Lower lobe of right lung (tissue), 2 donors: Measurements from ENCODE around the gene RPN2. TPM values are rescaled to one million over a fixed set of nuclear protein-coding genes. Genes with fewer than 3 reads are reported as not detected.

Experiments used
- ATAC-seq, 2 donors: fragments of 200-7000 bp; cut with Tn5 transposase; one replicate each; pipeline ENCODE4 v1.9.1; 2020 to 2022; ENCODE audit warnings: mild to moderate bottlenecking in 2 of 2, moderate library complexity in 2 of 2
- DNase-seq: peaks from one replicate; pipeline ENCODE4 v3.0.0-alpha.2; 2020
- H3K27ac ChIP-seq: fragments of 200-600 bp; one replicate; pipeline ENCODE4 v1.8.0; 2022
- H3K27me3 ChIP-seq: fragments of 200-600 bp; one replicate; pipeline ENCODE4 v1.8.0; 2022; ENCODE audit warnings: low read depth
- H3K36me3 ChIP-seq: fragments of 200-600 bp; one replicate; pipeline ENCODE4 v1.8.0; 2022; ENCODE audit warnings: mild to moderate bottlenecking
- H3K4me1 ChIP-seq: fragments of 200-600 bp; one replicate; pipeline ENCODE4 v1.8.0; 2022
- H3K4me3 ChIP-seq: fragments of 200-600 bp; one replicate; pipeline ENCODE4 v1.8.0; 2022; ENCODE audit warnings: mild to moderate bottlenecking
- H3K9me3 ChIP-seq: fragments of 200-600 bp; one replicate; pipeline ENCODE4 v1.8.0; 2022
- CTCF ChIP-seq: fragments of 200-600 bp; IDR thresholded peaks from one replicate; pipeline ENCODE4 v1.8.0; 2022; ENCODE audit warnings: antibody characterized with exemption, mild to moderate bottlenecking
- intact Hi-C: fragments of 100-400 bp; cut with DNase I; formaldehyde crosslinking; loops from one replicate; pipeline ENCODE4 v1.11.0; 2022
- long read RNA-seq: library from polyadenylated mRNA; unstranded; transcript quantifications from one replicate; pipeline ENCODE4 v2.0.0, GENCODE V29; 2021
- total RNA-seq: library from RNA; stranded (reverse); fragmentation: NEBNext Ultra II Directional; extraction: Animal tissue kit (Norgen Biotek cat#: 25700); gene quantifications from one replicate; pipeline ENCODE4 v1.2.1, GENCODE V29; 2021
- donor health status: DM: no; HTN: yes; CAD: no; lungs with severe emphysema.

RPN2 gene
- 160 TPM for total RNA-seq
- long read RNA-seq, transcript RPN2-201 (17 exons, 2,515 nt): major isoform, 523 of 631 reads
- long read RNA-seq, partial matches to known transcripts: 55 of 631 reads
- long read RNA-seq, other reads (novel, unspliced or antisense): 53 of 631 reads

GRCh38 chr20:37178839-37179682, at the start of gene RPN2, which contains the start of gene MROH8:
Gene RPN2 (plus strand): TSS chr20:37179330. CDS start chr20:37179357, 27 bp downstream.
Gene MROH8 (minus strand): TSS chr20:37179548.
- peak; percentile 99 for DNase-seq
- no peak for TF ChIP-seq CTCF

GRCh38 chr20:37131486-37131885, 47.6 kb upstream of the RPN2 start:
- H3K9me3 ChIP-seq: no peaks in the 10 kb centered on the region
- no peak overlapping the region for H3K27ac ChIP-seq
- H3K4me1 ChIP-seq: no peaks in the 10 kb centered on the region
- intact Hi-C loops: no loop called here
- ATAC-seq (no peak), DNase-seq (no peak)
- H3K4me3 ChIP-seq: no peak overlapping the region
- no peak for TF ChIP-seq CTCF
- no peaks in the 10 kb centered on the region for H3K36me3 ChIP-seq
- H3K27me3 ChIP-seq: no peaks in the 10 kb centered on the region

More at GRCh38 chr20:37178839-37179682, at the start of gene RPN2, which contains the start of gene MROH8:
- Histone ChIP-seq H3K9me3 (no peaks in the 10 kb centered on the region), H3K4me3 (peak within 1 kb of the TSS; percentile 99), H3K27me3 (no peaks in the 10 kb centered on the region), H3K4me1 (peaks cover 44% of the 10 kb centered on the region), H3K36me3 (peaks cover 19% of the 10 kb centered on the region), H3K27ac (peak within 1 kb of the TSS; percentile 100)
- peak; percentile 99 for ATAC-seq
- intact Hi-C loops: no loop called here

GRCh38 chr20:37133952-37134351, 45.2 kb upstream of the RPN2 start:
- intact Hi-C loops: no loop called here
- no peaks in the 10 kb centered on the region for H3K4me1 ChIP-seq
- no peaks in the 10 kb centered on the region for H3K9me3 ChIP-seq
- no peaks in the 10 kb centered on the region for H3K27me3 ChIP-seq
- DNase-seq: no peak
- H3K36me3 ChIP-seq: no peaks in the 10 kb centered on the region
- ATAC-seq: no peak
- no peak overlapping the region for H3K4me3 ChIP-seq
- H3K27ac ChIP-seq: no peak overlapping the region
- no peak for TF ChIP-seq CTCF

DNA sequence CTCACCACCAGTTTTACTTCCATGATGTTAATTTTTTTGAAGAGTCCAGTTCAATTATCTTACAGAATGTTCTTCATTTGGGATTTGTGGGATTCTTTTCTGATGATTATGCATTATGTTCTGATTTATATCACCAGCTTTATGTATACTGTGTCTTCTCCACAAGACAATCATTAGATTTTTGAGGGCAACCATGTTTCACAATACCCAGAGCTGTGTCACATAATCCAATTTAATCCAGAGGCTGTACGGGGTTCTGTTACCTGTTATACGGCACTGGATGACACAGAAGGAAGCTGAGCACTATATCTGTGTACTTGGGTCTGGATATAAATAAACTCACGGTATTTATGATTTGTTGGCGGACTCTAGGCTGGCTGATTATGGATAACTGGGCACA, 41.6 kb upstream of the RPN2 start:
- DNase-seq (no peak), ATAC-seq (no peak)
- Histone ChIP-seq H3K27me3 (no peaks in the 10 kb centered on the region), H3K4me3 (no peak overlapping the region), H3K36me3 (no peaks in the 10 kb centered on the region), H3K4me1 (no peaks in the 10 kb centered on the region), H3K27ac (no peak overlapping the region), H3K9me3 (no peaks in the 10 kb centered on the region)
- no peak for TF ChIP-seq CTCF
- intact Hi-C loops: no loop called here

DNA sequence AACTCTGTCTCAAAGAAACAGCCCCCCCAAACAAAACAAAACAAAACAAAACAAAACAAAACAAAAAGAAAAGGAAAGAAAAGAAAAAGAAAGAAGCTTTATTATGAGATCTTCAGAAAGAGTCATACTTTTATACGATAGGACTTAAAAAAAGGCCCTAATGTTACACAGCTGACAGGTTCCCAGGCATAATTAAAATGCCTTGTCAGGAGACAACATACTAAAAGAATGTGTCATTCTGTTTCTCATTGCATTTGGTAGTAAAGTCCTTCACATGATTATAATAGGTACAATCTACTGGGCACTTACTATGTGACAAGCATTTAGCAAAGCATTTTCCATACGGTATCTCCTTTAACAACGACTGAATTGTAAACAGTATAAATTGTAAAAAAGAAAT, 36.4 kb upstream of the RPN2 start:
- TF ChIP-seq CTCF: no peak
- no peak overlapping the region for H3K27ac ChIP-seq
- no peaks in the 10 kb centered on the region for H3K9me3 ChIP-seq
- no peaks in the 10 kb centered on the region for H3K36me3 ChIP-seq
- intact Hi-C loops: no loop called here
- H3K4me1 ChIP-seq: no peaks in the 10 kb centered on the region
- ATAC-seq (no peak), DNase-seq (no peak)
- no peak overlapping the region for H3K4me3 ChIP-seq
- no peaks in the 10 kb centered on the region for H3K27me3 ChIP-seq
